RKO (cell line): ENCODE data around the gene RNF114.
"Not testable (repeated sequence)": the region's sequence is repeated elsewhere in the genome, so short reads cannot be mapped to it uniquely, and the experiment has no call there.

Experiments used
- DNase-seq: peaks from one replicate; pipeline ENCODE4 v3.0.0-alpha.2; 2016; ENCODE audit warnings: low spot score

The RNF114 gene

DNA sequence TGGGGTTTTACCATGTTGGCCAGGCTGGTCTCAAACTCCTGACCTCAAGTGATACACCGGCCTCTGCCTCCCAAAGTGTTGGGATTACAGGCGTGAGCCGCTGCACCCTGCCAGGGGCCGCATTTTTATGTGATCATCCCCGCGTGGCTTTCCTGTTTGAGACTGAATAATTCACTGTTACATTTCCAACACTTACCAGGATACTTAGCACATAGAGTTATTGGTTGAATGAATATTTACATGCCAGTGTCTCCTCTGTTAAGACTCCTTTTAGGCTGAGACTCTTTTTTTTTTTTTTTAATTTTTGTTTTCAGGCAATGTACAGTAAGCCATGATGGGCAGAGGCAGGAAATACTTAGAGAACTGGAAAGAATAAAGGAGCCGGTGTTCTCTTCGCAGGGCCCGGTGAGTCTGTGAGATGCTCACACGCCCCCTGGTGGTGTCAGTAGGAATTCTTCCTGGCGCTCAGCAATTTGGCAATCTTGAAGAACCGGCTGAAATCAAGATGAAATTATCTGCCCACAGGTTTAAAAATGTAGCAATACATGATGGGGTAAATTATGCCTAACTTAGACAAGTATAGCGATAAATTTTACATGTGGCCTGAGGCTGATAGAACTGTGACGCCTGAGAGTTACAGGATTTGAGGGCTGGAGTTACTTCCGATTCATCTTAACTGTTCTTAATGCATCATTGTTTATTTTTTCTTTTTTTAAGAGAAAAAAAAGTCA lies 7.6 kb upstream of the RNF114 start:
- peak; percentile 92 for DNase-seq

DNA sequence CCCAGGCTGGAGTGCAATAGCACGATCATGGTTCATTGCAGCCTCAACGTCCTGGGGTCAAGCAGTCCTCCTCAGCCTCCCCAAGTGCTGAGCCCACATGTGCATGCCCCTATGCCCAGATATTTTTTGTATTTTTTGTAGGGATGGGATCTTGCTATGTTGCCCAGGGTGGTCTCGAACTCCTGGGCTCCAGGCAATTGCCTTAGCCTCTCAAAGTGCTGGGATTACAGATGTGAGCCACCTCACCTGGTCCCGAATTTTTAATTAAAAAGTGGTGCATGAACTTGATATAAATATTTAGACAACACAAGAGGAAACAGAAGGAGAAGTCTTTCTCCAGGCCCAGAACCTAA lies 7.1 kb upstream of the RNF114 start:
- DNase-seq: no peak

DNA sequence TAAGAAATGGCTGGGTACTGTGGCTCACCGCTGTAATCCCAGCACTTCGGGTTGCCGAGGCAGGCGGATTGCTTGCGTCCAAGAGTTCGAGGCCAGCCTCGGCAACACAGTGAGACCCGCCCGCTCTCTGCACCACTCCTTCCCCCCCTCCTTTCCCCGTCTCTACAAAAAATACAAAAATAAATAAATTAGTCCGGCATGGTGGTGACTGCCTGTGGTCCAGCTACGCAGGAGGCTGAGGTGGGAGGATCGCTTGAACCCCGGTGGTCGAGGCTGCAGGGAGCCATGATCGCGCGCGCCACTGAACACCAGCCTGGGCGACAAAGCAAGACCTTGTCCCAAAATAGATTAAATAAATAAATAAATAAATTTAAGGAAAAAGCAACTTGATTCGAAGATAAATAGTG lies 448 bp upstream of the RNF114 start:
- no peak for DNase-seq

DNA sequence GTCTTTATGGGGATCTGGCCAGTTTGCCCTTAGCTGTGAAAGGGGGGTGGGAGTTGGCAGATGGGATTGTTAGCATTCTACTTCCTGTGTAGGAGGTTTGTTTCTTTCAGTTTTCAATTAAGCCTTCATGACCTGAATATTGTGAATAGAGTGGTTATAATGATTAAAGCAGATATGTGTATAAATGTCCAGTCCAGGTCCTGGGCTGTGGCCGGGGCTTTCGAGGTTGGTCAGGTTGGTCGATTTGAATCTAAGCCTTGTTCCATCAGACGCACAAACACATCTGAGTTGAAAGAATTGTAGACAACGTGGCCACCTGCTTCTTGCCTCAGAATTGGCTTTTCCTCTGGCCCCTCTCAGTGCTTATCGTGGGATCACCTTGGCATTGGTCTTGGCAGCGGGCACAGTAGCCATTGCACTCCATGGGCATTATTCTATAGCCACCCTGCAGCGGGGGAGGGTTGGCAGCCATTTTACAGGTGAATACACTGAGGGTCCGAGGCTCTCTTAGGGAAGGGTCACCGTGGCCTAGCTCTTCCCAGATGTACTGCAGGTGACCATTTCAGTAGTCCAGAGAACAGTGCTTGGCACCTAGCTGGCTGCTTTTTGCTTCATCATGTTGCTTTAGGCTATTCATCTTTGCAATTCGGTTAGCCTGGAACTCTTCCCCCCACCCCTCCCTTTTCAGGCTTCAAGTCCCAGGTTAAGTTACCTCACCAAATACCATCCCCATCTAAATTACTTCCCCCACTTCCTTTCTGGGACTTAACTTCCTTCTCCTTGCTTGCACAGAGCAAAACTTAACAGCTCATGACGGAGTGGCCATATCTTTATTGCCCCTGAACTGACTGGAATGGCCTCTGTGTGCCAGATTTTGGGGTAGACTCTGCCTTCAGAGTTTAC lies 1.1 kb downstream of the RNF114 start:
- peak; percentile 50 for DNase-seq

DNA sequence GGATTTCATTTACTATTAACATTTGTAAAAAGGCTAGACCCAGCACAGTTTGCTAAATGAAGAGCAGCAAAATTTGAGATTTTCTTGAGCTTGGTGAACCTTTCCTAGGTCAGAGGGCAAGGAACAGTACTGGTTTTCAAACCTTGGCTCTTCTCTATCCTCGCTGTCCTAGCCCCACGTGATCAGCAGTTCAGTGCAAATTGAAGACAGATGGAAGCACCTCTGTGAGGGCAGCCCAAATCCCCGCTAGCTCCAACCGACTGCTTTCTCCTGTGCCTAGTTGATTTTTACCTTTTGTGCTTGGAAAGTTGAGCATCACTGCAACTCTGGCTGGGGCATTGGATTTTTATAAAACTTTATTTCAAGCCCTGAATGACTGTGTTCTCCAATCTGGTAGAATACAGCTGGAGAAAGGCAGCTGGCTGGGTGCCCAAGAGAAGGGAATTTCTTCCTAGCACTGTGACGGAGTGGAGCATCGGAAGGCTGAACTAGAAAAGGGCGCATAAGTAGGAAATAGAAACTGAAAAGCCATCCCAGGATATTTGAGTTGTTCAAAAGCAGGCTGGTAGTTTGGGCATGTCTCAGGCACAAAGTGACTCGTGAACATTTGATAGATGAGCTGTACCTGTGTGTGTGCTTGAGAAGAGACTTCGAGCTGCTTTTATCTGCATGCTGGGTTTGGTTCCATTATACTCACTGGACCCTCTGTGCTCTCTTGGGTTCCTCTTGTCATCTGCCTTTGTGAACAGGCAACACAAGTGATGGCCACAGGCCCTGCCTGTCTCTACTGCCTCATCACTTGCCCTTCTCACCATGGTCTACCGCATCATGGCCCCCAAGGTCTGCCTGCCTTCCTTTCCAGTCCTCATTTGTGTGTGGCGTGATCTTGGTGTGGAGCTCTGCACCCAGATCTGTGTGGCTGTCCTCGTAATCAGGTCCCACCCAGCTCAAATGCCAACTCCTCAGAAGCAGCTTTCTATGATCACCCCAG lies 2.3 kb downstream of the RNF114 start:
- peak; percentile 64 for DNase-seq

DNA sequence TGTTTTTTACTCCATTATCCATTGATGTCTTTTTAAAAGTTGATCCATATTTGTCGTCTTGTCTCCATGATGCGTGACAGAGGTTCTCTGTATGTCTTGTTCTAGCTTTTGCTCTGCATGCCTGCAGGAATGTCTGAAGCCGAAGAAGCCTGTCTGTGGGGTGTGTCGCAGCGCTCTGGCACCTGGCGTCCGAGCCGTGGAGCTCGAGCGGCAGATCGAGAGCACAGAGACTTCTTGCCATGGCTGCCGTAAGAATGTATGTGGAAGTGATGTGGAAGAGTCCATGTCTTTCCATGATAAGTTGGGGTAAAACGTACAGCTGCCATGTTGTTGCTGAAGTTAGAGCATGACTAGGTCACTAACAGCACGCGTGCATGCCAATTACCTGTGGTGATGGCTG lies 5.3 kb downstream of the RNF114 start:
- DNase-seq: no peak

DNA sequence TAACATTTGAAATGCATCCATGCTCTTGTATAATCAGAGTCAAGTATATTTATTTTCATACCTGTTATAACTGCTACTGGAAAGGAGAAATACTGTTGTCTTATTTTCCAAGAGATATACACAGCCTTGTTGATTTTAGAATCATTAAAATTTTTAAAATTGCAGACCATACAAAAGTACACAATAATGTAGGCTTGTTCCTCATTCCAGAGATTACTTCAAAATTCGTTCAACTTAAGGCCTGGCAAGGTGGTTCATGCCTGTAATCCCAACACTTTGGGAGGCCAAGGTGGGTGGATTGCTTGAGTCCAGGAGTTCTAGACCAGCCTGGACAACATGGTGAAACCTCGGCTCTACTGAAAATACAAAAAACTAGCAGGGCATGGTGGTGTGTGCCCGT lies 6.1 kb downstream of the RNF114 start:
- no peak for DNase-seq

DNA sequence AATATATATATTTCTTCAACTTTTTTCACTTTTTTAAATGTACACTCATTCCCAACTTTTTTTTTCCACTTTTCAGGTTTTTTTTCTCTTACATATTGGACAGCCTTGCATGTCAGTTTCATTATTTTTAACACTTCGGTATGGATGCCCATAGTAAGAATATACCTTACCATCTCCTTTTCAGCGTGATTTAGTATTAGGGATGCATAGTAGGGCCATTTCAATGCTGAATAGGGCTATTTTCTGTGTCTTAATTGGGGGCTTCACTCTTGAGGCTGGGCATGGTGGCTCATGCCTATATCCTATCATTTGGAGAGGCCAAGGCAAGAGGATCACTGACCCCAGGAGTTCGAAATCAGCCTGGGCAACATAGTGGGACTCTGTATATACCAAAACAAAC lies 6.7 kb downstream of the RNF114 start:
- no peak for DNase-seq

DNA sequence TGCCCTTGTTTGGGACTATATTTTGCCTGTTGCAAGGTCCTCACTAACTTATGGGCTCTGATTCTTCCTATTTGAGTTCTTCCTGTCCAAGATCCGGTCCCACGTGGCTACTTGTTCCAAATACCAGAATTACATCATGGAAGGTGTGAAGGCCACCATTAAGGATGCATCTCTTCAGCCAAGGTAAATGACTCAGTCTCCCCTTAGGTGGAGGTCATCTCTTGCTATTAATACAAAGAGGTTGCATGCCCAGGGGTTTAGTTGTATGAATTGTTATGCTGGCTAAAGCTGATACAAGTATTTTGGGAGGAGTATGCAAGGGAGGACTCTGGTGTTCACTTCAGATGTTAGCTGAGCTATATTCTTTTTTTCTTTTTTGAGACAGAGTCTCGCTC lies 9.1 kb downstream of the RNF114 start:
- no peak for DNase-seq

DNA sequence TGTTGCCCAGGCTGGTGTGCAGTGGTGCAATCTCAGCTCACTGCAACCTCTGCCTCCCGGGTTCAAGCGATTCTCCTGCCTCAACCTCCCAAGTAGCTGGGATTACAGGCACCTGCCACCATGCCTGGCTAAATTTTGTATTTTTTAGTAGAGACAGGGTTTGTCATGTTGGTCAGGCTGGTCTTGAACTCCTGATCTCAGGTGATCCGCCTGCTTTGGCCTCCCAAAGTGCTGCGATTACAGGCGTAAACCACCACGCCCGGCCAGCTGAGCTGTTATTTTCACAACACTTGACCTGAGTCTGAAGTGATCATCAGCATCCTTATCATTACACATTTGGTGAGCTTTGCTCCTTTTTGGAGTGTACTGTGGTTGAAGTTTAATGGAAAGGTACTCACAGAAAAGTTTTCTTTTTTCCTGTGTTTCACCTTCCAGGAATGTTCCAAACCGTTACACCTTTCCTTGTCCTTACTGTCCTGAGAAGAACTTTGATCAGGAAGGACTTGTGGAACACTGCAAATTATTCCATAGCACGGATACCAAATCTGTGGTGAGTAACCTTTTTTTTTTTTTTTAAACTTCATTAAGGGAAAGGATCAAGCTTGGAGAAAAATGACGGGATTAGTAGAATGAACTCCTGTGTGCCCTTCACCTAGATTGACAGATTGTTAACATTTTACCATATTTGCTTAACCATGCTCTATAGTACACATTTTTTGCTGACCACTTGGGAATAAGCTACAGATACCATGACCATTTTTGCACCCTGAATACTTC lies 9.7 kb downstream of the RNF114 start:
- DNase-seq: no peak

DNA sequence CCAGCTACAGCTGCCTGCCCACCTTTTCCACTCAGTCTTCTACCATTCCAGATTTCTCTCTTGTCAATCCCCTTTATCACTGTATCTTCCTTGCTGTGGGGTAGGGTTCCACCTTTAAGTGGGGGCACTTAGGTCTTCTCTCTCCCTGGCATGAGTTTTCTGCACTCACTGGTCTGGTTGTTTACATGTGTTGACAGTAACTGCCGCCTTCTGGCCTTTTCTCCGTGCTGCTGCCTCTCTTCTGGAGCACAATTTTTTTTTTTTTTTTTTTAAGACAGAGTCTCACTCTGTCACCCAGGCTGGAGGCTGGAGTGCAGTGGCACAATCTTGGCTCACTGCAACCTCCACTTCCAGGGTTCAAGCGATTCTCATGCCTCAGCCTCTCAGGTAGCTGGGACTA lies 12.0 kb downstream of the RNF114 start:
- DNase-seq: no peak

DNA sequence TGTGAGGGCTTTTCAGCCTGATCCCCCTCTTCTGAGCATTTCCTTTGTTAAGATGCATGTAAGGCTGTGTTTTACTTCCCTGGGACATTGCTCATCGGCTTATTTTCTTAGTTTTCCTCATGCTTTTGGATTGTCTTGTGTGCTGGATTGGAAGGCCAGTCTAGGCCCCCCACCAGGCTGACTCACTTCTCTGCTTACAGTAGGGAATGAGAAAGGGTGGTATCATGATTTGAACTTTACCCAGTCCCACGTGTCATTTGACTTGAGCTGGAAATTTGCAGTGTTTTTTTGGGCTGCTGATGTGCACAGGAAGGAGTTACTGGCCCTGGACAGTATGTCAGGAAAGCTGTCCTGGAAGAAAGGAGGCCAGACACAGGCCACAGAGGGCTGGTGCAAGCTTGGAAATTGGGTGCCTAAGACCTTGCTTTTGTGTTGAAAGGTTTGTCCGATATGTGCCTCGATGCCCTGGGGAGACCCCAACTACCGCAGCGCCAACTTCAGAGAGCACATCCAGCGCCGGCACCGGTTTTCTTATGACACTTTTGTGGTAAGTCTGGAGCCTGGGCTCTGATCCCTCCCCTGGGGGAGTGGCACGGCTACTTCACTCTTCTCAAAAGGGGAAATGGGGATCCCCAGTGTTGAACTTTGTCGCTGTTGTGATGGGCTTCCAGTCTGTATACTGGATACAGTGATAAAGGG lies 12.8 kb downstream of the RNF114 start:
- peak; percentile 65 for DNase-seq

DNA sequence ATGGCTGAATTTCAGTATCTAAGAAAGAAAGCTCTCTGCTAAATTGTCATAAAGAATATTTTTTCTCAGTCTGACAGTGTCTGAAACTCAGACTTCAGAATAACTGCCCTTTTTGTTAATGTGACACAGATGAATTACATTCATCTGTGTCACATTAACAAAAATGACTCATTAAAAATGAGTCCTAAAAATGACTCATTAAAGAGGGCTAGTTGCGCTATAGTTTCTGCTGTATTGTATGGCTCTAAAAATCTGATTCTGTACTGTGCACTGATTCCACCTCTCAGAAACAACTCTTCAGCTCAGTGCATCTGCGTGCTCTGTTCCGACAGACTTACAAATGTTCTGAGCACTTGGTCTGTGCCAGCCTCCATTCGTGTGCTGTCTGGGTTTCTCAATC lies 15.0 kb downstream of the RNF114 start:
- DNase-seq: peak; percentile 90

DNA sequence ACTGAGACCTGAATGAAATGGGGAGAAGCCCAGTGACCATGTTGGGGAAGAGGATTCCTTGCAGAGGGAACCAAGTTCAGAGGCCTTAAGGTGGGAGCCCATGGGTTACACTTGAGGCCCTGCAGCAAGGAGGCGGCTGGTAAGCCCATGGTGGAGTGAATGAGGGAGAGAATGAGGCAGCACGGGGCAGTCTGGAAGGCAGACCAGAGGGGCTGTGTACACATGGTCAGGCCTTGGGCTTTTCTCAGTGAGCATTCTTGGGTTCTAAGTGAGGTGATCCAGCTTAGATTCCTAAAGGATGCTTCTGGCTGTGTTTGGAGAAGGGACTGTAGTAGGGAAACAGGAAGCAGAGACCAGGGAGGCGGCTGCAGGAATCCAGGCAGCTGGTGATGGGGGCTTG lies 19.0 kb downstream of the RNF114 start:
- no peak for DNase-seq

DNA sequence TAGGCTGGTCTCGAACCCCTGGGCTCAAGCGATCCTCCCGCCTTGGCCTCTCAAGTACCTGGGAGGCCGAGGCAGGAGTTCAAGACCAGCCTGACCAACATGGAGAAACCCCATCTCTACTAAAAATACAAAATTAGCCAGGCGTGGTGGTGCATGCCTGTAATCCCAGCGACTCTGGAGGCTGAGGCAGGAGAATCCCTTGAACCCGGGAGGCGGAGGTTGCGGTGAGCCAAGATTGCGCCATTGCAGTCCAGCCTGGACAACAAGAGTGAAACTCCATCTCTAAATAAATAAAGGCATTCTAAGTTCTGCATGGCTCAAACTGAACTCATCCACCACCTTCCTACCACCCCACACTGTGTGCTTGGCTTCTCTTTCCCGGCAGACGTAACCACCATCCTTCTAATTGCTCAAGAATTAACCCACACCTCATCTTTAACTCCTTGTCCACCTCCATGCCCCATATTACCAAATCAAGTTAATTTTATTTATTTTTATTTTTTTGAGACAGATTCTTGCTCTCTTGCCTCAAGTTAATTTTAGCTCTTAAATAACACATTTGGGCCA lies 19.7 kb downstream of the RNF114 start:
- not testable (repeated sequence) for DNase-seq

DNA sequence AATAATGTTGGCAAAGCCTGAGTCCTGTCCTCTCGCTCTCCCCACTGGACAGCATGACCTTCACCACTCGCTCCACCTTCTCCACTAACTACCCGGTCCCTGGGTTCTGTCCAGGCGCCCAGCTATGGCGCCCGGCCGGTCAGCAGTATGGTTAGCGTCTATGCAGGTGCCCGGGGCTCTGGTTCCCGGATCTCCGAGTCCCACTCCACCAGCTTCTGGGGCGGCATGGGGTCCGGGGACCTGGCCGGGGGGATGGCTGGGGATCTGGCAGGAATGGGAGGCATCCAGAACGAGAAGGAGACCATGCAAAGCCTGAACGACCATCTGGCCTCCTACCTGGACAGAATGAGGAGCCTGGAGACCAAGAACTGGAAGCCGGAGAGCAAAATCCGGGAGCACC lies 20.5 kb downstream of the RNF114 start:
- DNase-seq: no peak

DNA sequence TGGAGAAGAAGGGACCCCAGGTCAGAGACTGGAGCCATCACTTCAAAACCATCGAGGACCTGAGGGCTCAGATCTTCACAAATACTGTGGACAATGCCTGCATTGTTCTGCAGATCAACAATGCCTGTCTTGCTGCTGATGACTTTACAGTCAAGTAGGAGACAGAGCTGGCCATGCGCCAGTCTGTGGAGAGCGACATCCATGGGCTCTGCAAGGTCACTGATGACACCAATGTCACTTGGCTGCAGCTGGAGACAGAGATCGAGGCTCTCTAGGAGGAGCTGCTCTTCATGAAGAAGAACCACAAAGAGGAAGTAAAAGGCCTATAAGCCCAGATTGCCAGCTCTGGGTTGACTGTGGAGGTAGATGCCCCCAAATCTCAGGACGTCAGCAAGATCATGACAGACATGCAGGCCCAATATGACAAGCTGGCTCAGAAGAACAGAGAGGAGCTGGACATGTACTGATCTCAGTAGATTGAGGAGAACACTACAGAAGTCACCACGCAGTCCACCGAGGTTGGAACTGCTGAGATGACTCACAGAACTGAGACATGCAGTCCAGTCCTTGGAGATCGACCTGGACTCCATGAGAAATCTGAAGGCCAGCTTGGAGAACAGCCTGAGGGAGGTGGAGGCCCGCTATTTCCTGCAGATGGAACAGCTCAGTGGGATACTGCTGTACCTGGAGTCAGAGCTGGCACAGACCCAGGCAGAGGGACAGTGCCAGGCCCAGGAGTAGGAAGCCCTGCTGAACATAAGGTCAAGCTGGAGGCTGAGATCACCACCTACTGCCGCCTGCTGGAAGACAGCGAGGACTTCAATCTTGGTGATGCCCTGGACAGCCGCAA lies 21.1 kb downstream of the RNF114 start:
- DNase-seq: not testable (repeated sequence)

DNA sequence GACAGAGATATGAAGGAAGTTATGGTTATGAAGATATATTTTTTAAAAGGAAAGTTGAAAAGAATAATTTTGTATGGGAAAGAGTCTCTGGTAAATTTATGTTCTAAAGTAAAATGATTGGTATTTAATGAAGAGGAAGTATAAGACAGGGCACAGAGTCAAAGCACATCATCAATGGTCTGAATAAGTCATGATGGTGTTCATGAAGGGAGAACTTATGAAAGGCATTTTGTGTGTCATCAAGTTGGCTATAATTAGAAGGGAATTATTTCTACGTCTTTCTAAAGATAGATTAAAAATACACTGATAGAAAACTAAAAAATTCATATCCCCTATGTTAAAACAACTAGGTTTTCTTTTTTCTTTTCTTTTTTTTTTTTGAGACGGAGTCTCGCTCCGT lies 25.2 kb downstream of the RNF114 start:
- no peak for DNase-seq

DNA sequence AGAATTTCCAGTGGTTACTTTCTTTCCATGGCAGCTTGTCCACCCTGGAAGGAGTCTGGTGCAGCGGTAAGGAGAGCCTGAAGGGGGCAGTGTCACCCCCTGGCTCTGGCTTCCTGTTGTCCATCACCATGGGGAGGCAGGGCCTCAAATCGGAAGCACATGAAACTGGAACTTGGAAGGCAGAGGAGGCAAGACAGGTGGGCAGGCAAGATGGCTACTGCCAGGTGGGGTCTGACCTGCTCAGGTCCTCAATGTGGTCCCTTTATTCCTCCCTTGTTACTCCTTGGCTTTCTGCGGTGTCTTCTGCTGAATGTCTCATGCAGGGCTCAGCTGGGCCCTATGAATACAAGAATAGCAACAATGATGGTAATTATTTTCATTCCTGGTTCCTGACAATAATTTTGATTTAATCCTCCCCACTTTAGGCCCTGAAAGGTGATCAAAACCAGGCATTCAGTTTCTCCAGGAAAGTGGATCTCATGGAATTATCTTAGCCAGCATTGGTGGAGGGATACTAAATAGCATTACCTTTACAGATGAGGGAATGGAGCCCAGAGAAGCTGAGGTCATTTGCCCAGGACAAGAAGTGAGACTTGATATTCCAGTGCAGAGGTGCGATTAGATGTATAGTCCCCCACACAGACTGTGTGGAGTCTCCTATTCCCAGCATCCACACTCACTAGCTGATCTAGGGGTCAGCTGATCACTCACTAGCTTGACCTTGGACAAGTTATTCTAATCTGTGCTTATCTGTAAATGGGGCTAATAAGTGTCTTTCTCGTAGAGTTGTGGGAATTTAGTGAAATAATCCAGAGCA lies 29.0 kb downstream of the RNF114 start:
- peak; percentile 58 for DNase-seq
